Measurements from ENCODE around the gene NEU2. TPM values are rescaled to one million over a fixed set of nuclear protein-coding genes. Genes with fewer than 3 reads are reported as not detected.
A peak's percentile ranks its signal among the peaks of the same experiment; 100 is the strongest.

NEU2 gene
- total RNA-seq, 4 donors from 2014 or later = not detected

DNA sequence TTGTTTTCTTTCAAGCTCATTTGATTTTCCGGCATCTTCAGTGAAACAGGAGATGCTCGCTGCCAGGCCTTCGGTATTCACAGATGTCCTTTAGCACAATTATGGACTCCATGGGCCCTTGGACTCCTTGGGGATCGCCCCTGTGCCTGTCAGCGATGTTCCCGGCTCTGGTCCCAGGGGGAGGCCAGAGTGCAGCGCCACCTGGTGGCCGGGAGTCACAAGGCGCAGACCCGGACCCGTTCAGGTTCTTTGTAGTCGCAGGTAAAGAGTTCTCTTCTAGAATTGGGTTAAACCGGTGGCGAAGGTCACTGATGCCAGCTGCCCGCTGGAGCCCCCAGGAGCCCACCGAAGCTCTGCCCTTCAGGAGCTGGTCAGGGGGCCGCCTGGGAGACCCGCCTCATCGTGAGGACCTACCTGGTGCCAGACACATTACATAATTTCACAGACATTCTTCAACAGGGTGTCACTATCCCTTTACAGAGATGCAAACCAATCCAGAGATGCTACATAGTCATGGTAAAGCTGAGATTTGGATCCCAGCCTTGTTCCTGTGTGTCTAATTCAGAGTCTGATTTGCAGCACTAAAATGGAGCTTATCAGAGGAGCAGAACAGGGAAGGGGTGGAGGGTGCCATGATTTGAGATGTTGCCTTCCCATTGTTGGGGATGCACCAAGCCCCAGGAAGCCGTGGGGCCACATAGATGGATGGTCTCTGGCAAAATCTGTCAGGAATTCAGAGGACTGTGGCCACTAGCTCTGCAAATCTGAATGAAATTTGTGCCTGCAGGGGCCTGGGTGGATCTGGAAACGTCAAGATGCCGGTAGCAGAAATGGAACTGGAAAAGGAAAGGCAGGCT lies 21.7 kb downstream of the NEU2 start:
- 31 to 34% methylated on average over 19 to 22 of the region's 22 CpGs for WGBS, 2 donors
- H3K4me1 ChIP-seq = peaks cover 0 to 10% of the 10 kb centered on the region in 2 donors
- H3K4me3 ChIP-seq (replicated peaks in 1 of 3) = no peak overlapping the region
- TF ChIP-seq POLR2A (IDR thresholded peaks at IDR 0.05) (no peak), CTCF (IDR thresholded peaks at IDR 0.05) (peak; percentile 57 to 94 (median 78))
- H3K9me3 ChIP-seq = no peaks in the 10 kb centered on the region
- no peaks in the 10 kb centered on the region for H3K27me3 ChIP-seq
- no peak overlapping the region for H3K27ac ChIP-seq
- H3K36me3 ChIP-seq = no peaks in the 10 kb centered on the region
- intact Hi-C loops (cut with DNase I) = loop anchor here (5.0 kb wide), 1 partner anchor 447 kb away; no protein-coding TSS in a partner anchor
- DNase-seq = peak; percentile 52 to 60

DNA sequence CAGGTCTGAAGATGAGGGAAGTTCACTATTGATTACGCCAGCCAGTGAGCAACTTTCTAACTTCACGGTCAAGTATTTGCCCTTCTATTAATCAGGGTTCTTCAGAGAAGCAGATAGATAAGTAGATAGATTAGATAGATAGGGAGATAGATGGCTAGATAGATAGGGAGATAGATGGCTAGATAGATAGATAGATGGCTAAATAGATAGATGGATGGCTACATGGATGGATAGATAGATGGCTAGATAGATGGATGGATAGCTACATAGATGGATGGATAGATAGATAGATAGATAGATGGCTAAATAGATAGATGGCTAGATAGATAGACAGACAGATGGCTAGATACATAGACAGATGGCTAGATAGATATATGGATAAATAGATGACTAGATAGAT lies 22.9 kb downstream of the NEU2 start:
- 92 to 96% methylated on average over 2 of the region's 2 CpGs for WGBS, 2 donors

GRCh38 chr2:233056961-233057605 lies 24.6 kb downstream of the NEU2 start:
- no peaks in the 10 kb centered on the region for H3K27me3 ChIP-seq
- TF ChIP-seq CTCF (IDR thresholded peaks at IDR 0.05) (no peak), POLR2A (IDR thresholded peaks at IDR 0.05) (no peak)
- no peak overlapping the region for H3K27ac ChIP-seq
- peaks cover 0 to 10% of the 10 kb centered on the region in 2 donors for H3K4me1 ChIP-seq
- DNase-seq = no peak
- intact Hi-C loops (cut with DNase I) = no loop called here
- 80 to 84% methylated on average over 6 of the region's 6 CpGs for WGBS, 2 donors
- no peaks in the 10 kb centered on the region for H3K9me3 ChIP-seq
- no peaks in the 10 kb centered on the region for H3K36me3 ChIP-seq
- no peak overlapping the region for H3K4me3 ChIP-seq (replicated peaks in 1 of 3)

More for the DNA sequence above, 22.9 kb downstream of the NEU2 start:
- Histone ChIP-seq H3K27ac (no peak overlapping the region), H3K4me1 (peaks cover 0 to 13% of the 10 kb centered on the region in 2 donors), H3K9me3 (no peaks in the 10 kb centered on the region), H3K27me3 (no peaks in the 10 kb centered on the region), H3K4me3 (replicated peaks in 1 of 3) (no peak overlapping the region), H3K36me3 (no peaks in the 10 kb centered on the region)
- intact Hi-C loops (cut with DNase I) = no loop called here
- TF ChIP-seq CTCF (IDR thresholded peaks at IDR 0.05) = no peak
- no peak for TF ChIP-seq POLR2A (IDR thresholded peaks at IDR 0.05)
- no peak for DNase-seq

GRCh38 chr2:233058717-233059546 lies 26.5 kb downstream of the NEU2 start:
- Histone ChIP-seq H3K4me1 (peaks cover 0 to 6% of the 10 kb centered on the region in 2 donors), H3K27ac (peak overlapping the region in 1 of 3 donors; percentile 58), H3K36me3 (no peaks in the 10 kb centered on the region), H3K27me3 (no peaks in the 10 kb centered on the region), H3K9me3 (no peaks in the 10 kb centered on the region), H3K4me3 (replicated peaks in 1 of 3) (no peak overlapping the region)
- WGBS, 2 donors = 91 to 94% methylated on average over 18 to 22 of the region's 24 CpGs
- TF ChIP-seq POLR2A (IDR thresholded peaks at IDR 0.05) (no peak), CTCF (IDR thresholded peaks at IDR 0.05) (no peak)
- DNase-seq = no peak
- intact Hi-C loops (cut with DNase I) = no loop called here

Data from thyroid gland (tissue), 4 donors.